GM23248 (cell line): ENCODE measurements around the gene SPOP. TPM values are rescaled to one million over a fixed set of nuclear protein-coding genes. Genes with fewer than 3 reads are reported as not detected.
A peak's percentile ranks its signal among the peaks of the same experiment; 100 is the strongest.

Source experiments
- DNase-seq: peaks from one replicate; pipeline ENCODE4 v3.0.0-alpha.2; 2015
- H2AFZ ChIP-seq: fragments of 200-600 bp; sonication (generic); 2 replicates; pipeline ENCODE4 v1.6.1; 2016; ENCODE audit warnings: antibody characterized with exemption
- H3F3A ChIP-seq: fragments of 200-600 bp; sonication (generic); 2 replicates; pipeline ENCODE4 v1.6.1; 2016; ENCODE audit warnings: mild to moderate bottlenecking, antibody characterized with exemption, mixed run types; ENCODE audit not compliant: insufficient read depth
- H3K27ac ChIP-seq: fragments of 200-600 bp; sonication (generic); 2 replicates; pipeline ENCODE4 v1.5.1; 2016; ENCODE audit warnings: mild to moderate bottlenecking
- H3K27me3 ChIP-seq: fragments of 200-600 bp; sonication (generic); replicated peaks from 2 replicates; pipeline ENCODE4 v1.6.1; 2016; ENCODE audit warnings: mild to moderate bottlenecking; ENCODE audit not compliant: insufficient read depth
- H3K36me3 ChIP-seq: fragments of 200-600 bp; sonication (generic); 2 replicates; pipeline ENCODE4 v1.6.1; 2016; ENCODE audit warnings: low read depth, mild to moderate bottlenecking
- H3K4me1 ChIP-seq: fragments of 200-600 bp; sonication (generic); 2 replicates; pipeline ENCODE4 v1.6.1; 2016; ENCODE audit warnings: mild to moderate bottlenecking; ENCODE audit not compliant: insufficient read depth
- H3K4me2 ChIP-seq: fragments of 200-600 bp; sonication (generic); one replicate; pipeline ENCODE4 v1.6.1; 2016; ENCODE audit warnings: mild to moderate bottlenecking; ENCODE audit not compliant: unreplicated experiment
- H3K4me3 ChIP-seq: fragments of 200-600 bp; sonication (generic); 2 replicates; pipeline ENCODE4 v1.5.1; 2016; ENCODE audit warnings: mild to moderate bottlenecking
- H3K79me2 ChIP-seq: fragments of 200-600 bp; sonication (generic); 2 replicates; pipeline ENCODE4 v1.6.1; 2016; ENCODE audit warnings: mild to moderate bottlenecking; ENCODE audit not compliant: insufficient read depth
- H3K9ac ChIP-seq: fragments of 200-600 bp; sonication (generic); 2 replicates; pipeline ENCODE4 v1.6.1; 2016; ENCODE audit warnings: mild to moderate bottlenecking
- H3K9me2 ChIP-seq: fragments of 200-600 bp; sonication (generic); 2 replicates; pipeline ENCODE4 v1.6.1; 2016; ENCODE audit warnings: mixed run types, mild to moderate bottlenecking, moderate library complexity; ENCODE audit not compliant: insufficient read depth
- H3K9me3 ChIP-seq: fragments of 200-600 bp; sonication (generic); one replicate; pipeline ENCODE4 v1.6.1; 2017; ENCODE audit warnings: low read depth
- H4K20me1 ChIP-seq: fragments of 200-600 bp; sonication (generic); 2 replicates; pipeline ENCODE4 v1.6.0; 2016; ENCODE audit not compliant: insufficient read depth
- EZH2 ChIP-seq: fragments of 200-600 bp; sonication (generic); IDR thresholded peaks from 2 replicates; pipeline ENCODE4 v1.6.1; 2018; ENCODE audit warnings: antibody characterized with exemption, mild to moderate bottlenecking; ENCODE audit not compliant: insufficient read depth, poor library complexity, severe bottlenecking
- EZH2phosphoT487 ChIP-seq: fragments of 200-600 bp; sonication (generic); IDR thresholded peaks from 2 replicates; pipeline ENCODE4 v1.6.1; 2018; ENCODE audit warnings: antibody characterized with exemption, moderate library complexity, mild to moderate bottlenecking, low read depth; ENCODE audit not compliant: insufficient read depth
- WGBS, 2 experiments: methylation state at CpG; one replicate each; pipeline ENCODE4 v1.1.6; 2015 to 2017; ENCODE audit warnings: low lambda C conversion rate in 2 of 2, low coverage in 1 of 2; ENCODE audit errors: missing lambda C conversion rate in 2 of 2; 5-methylcytosine and 5-hydroxymethylcytosine counted together
- in situ Hi-C: fragments of 300-500 bp; cut with MboI; formaldehyde crosslinking; loops from 2 replicates; pipeline ENCODE4 v1.15.0; 2020
- polyA plus RNA-seq: library from polyadenylated mRNA; unstranded; fragments of >200 nt; fragmentation: Nextera tagmentation; extraction: Ambion mirVana; gene quantifications from 2 replicates; pipeline ENCODE4 v1.2.1, GENCODE V29; 2016
- total RNA-seq: library from RNA; depleted of rRNA; stranded (reverse); fragments of >200 nt; shearing (Covaris generic); gene quantifications from 2 replicates; pipeline ENCODE4 v1.2.3, GENCODE V29; 2014

SPOP gene
- total and polyA plus RNA-seq, 2 experiments from 2014 or later: 64.1 to 69.8 TPM

GRCh38 chr17:49616601-49617131 lies 61.2 kb downstream of the SPOP start:
- H3K9ac ChIP-seq: peak overlapping the region; percentile 9
- H3K27me3 ChIP-seq: no peaks in the 10 kb centered on the region
- DNase-seq: peak; percentile 68
- H3K4me3 ChIP-seq: 0 out of 2 replicates have a peak overlapping the region, but pooled peaks have one; percentile 7
- WGBS, 2 experiments: 23 to 29% methylated on average over 10 of the region's 10 CpGs
- H3K4me2 ChIP-seq: peak overlapping the region; percentile 48
- H3F3A ChIP-seq: peaks cover 35% of the 10 kb centered on the region
- H3K4me1 ChIP-seq: peaks cover 32% of the 10 kb centered on the region
- peaks cover 40% of the 10 kb centered on the region for H3K79me2 ChIP-seq
- H3K9me2 ChIP-seq: no peaks in the 10 kb centered on the region
- no peak for TF ChIP-seq EZH2
- no peak for TF ChIP-seq EZH2phosphoT487
- in situ Hi-C loops: no loop called here
- H3K27ac ChIP-seq: peak overlapping the region; percentile 44
- H2AFZ ChIP-seq: no peak overlapping the region
- peaks cover 29% of the 10 kb centered on the region for H3K36me3 ChIP-seq
- H3K9me3 ChIP-seq: no peaks in the 10 kb centered on the region
- no peaks in the 10 kb centered on the region for H4K20me1 ChIP-seq

GRCh38 chr17:49616086-49616485 lies 61.8 kb downstream of the SPOP start:
- H3K27ac ChIP-seq: peak overlapping the region; percentile 44
- no peaks in the 10 kb centered on the region for H3K9me3 ChIP-seq
- peaks cover 45% of the 10 kb centered on the region for H3K79me2 ChIP-seq
- peak overlapping the region; percentile 9 for H3K9ac ChIP-seq
- 54 to 55% methylated on average over 3 of the region's 3 CpGs for WGBS, 2 experiments
- H3K9me2 ChIP-seq: no peaks in the 10 kb centered on the region
- peaks cover 32% of the 10 kb centered on the region for H3K4me1 ChIP-seq
- H3F3A ChIP-seq: peaks cover 35% of the 10 kb centered on the region
- no peaks in the 10 kb centered on the region for H4K20me1 ChIP-seq
- H3K27me3 ChIP-seq: no peaks in the 10 kb centered on the region
- DNase-seq: peak; percentile 51
- H3K4me2 ChIP-seq: peak overlapping the region; percentile 48
- peaks cover 23% of the 10 kb centered on the region for H3K36me3 ChIP-seq
- in situ Hi-C loops: no loop called here
- H2AFZ ChIP-seq: no peak overlapping the region
- no peak overlapping the region for H3K4me3 ChIP-seq
- TF ChIP-seq EZH2phosphoT487: no peak
- TF ChIP-seq EZH2: no peak

- Histone ChIP-seq H3K27me3 (no peaks in the 10 kb centered on the region), H3K9ac (no peak overlapping the region), H3K4me1 (peaks cover 28% of the 10 kb centered on the region), H3K9me2 (no peaks in the 10 kb centered on the region), H3K4me3 (no peak overlapping the region), H4K20me1 (no peaks in the 10 kb centered on the region), H2AFZ (no peak overlapping the region), H3K9me3 (no peaks in the 10 kb centered on the region), H3K4me2 (no peak overlapping the region), H3K27ac (no peak overlapping the region), H3F3A (peaks cover 29% of the 10 kb centered on the region), H3K36me3 (peaks cover 26% of the 10 kb centered on the region), H3K79me2 (peaks cover 43% of the 10 kb centered on the region)
- WGBS, 2 experiments: 92 to 97% methylated on average over 1 of the region's 1 CpG
- no peak for DNase-seq
- TF ChIP-seq EZH2: no peak
- no peak for TF ChIP-seq EZH2phosphoT487
- in situ Hi-C loops: no loop called here
Measured at GRCh38 chr17:49613182-49613800, 64.6 kb downstream of the SPOP start.

- no peak for TF ChIP-seq EZH2phosphoT487
- TF ChIP-seq EZH2: no peak
- no peak overlapping the region for H3K9ac ChIP-seq
- no peaks in the 10 kb centered on the region for H3K9me3 ChIP-seq
- no peak overlapping the region for H3K4me3 ChIP-seq
- H3K79me2 ChIP-seq: peaks cover 43% of the 10 kb centered on the region
- no peak overlapping the region for H3K4me2 ChIP-seq
- no peak overlapping the region for H2AFZ ChIP-seq
- H3K36me3 ChIP-seq: peaks cover 23% of the 10 kb centered on the region
- H4K20me1 ChIP-seq: no peaks in the 10 kb centered on the region
- peaks cover 23% of the 10 kb centered on the region for H3K4me1 ChIP-seq
- no peak overlapping the region for H3K27ac ChIP-seq
- no peak for DNase-seq
- 50 to 64% methylated on average over 1 of the region's 1 CpG for WGBS, 2 experiments
- peaks cover 23% of the 10 kb centered on the region for H3F3A ChIP-seq
- H3K27me3 ChIP-seq: no peaks in the 10 kb centered on the region
- in situ Hi-C loops: no loop called here
- H3K9me2 ChIP-seq: no peaks in the 10 kb centered on the region
Measured at GRCh38 chr17:49612726-49613125, 65.2 kb downstream of the SPOP start.
